H9 (cell line): Measurements from ENCODE around the gene ATRN. TPM values are rescaled to one million over a fixed set of nuclear protein-coding genes. Genes with fewer than 3 reads are reported as not detected.

Experiments
- DNase-seq: peaks from one replicate; pipeline ENCODE4 v3.0.0-alpha.2; 2017
- H2AFZ ChIP-seq: one replicate; pipeline ENCODE4 v1.6.1; 2013; ENCODE audit warnings: mild to moderate bottlenecking, low read length, control low read depth, moderate library complexity
- H2AK5ac ChIP-seq: 2 replicates; pipeline ENCODE4 v1.6.1; 2013; ENCODE audit warnings: low read length, control low read depth, mixed read lengths; ENCODE audit not compliant: insufficient read length
- H2BK120ac ChIP-seq: one replicate; pipeline ENCODE4 v1.6.1; 2013; ENCODE audit warnings: low read depth, mild to moderate bottlenecking, low read length, control low read depth, inconsistent platforms; ENCODE audit not compliant: poor library complexity, severe bottlenecking
- H2BK12ac ChIP-seq: 2 replicates; pipeline ENCODE4 v1.6.1; 2013; ENCODE audit warnings: low read length, control low read depth, mixed read lengths, low read depth; ENCODE audit not compliant: insufficient read length
- H2BK15ac ChIP-seq: 2 replicates; pipeline ENCODE4 v1.6.1; 2013; ENCODE audit warnings: low read depth, low read length, control low read depth
- H2BK20ac ChIP-seq: one replicate; pipeline ENCODE4 v1.6.1; 2013; ENCODE audit warnings: low read depth, mild to moderate bottlenecking, low read length, control low read depth, inconsistent platforms; ENCODE audit not compliant: poor library complexity, severe bottlenecking
- H2BK5ac ChIP-seq: 2 replicates; pipeline ENCODE4 v1.6.1; 2013; ENCODE audit warnings: low read length, control low read depth, mixed read lengths; ENCODE audit not compliant: insufficient read length
- H3K14ac ChIP-seq: 2 replicates; pipeline ENCODE4 v1.6.1; 2013; ENCODE audit warnings: low read length, control low read depth; ENCODE audit not compliant: insufficient read depth
- H3K18ac ChIP-seq: 2 replicates; pipeline ENCODE4 v1.6.1; 2013; ENCODE audit warnings: low read depth, mild to moderate bottlenecking, mixed read lengths, low read length, control low read depth; ENCODE audit not compliant: insufficient read length
- H3K23ac ChIP-seq: 2 replicates; pipeline ENCODE4 v1.6.1; 2013; ENCODE audit warnings: low read length, control low read depth, mixed read lengths, low read depth; ENCODE audit not compliant: insufficient read length
- H3K23me2 ChIP-seq: 2 replicates; pipeline ENCODE4 v1.6.1; 2013; ENCODE audit warnings: low read depth, mild to moderate bottlenecking, mixed read lengths, low read length, control low read depth; ENCODE audit not compliant: insufficient read length, poor library complexity, severe bottlenecking
- H3K27ac ChIP-seq: 2 replicates; pipeline ENCODE4 v1.5.1; 2013; ENCODE audit warnings: low read length, control low read depth, mixed read lengths, low read depth; ENCODE audit not compliant: insufficient read length
- H3K27me3 ChIP-seq: 2 replicates; pipeline ENCODE4 v1.6.1; 2013; ENCODE audit warnings: low read length, control low read depth, inconsistent platforms; ENCODE audit not compliant: insufficient read depth
- H3K4ac ChIP-seq: 2 replicates; pipeline ENCODE4 v1.6.1; 2013; ENCODE audit warnings: low read depth, mild to moderate bottlenecking, control low read depth, inconsistent platforms, low read length, moderate library complexity
- H3K4me1 ChIP-seq: 2 replicates; pipeline ENCODE4 v1.6.1; 2013; ENCODE audit warnings: low read length, control low read depth, inconsistent platforms; ENCODE audit not compliant: insufficient read depth
- H3K4me2 ChIP-seq: 2 replicates; pipeline ENCODE4 v1.6.1; 2013; ENCODE audit warnings: low read length, control low read depth, mixed read lengths; ENCODE audit not compliant: insufficient read length, insufficient read depth
- H3K56ac ChIP-seq: 2 replicates; pipeline ENCODE4 v1.6.1; 2013; ENCODE audit warnings: low read depth, mild to moderate bottlenecking, mixed read lengths, low read length, control low read depth; ENCODE audit not compliant: insufficient read length
- H3K79me1 ChIP-seq: 2 replicates; pipeline ENCODE4 v1.6.1; 2013; ENCODE audit warnings: low read depth, mild to moderate bottlenecking, moderate library complexity, low read length, control low read depth, inconsistent platforms; ENCODE audit not compliant: insufficient read depth, poor library complexity, severe bottlenecking
- H3K79me2 ChIP-seq: 2 replicates; pipeline ENCODE4 v1.6.1; 2013; ENCODE audit warnings: low read length, control low read depth, inconsistent platforms; ENCODE audit not compliant: insufficient read depth
- H3K9ac ChIP-seq: 2 replicates; pipeline ENCODE4 v1.6.1; 2013; ENCODE audit warnings: low read length, control low read depth, mixed read lengths; ENCODE audit not compliant: insufficient read length; ENCODE audit errors: extremely low read depth
- H3K9me3 ChIP-seq: one replicate; pipeline ENCODE4 v1.6.1; 2013; ENCODE audit warnings: low read depth, low read length, inconsistent platforms; ENCODE audit not compliant: control insufficient read depth
- H3T11ph ChIP-seq: one replicate; pipeline ENCODE4 v1.6.1; 2013; ENCODE audit warnings: mild to moderate bottlenecking, low read length, control low read depth, inconsistent platforms
- H4K20me1 ChIP-seq: one replicate; pipeline ENCODE4 v1.6.1; 2013; ENCODE audit not compliant: control insufficient read depth, insufficient read length, insufficient read depth
- H4K5ac ChIP-seq: 2 replicates; pipeline ENCODE4 v1.6.1; 2013; ENCODE audit warnings: low read depth, mild to moderate bottlenecking, mixed read lengths, low read length, control low read depth; ENCODE audit not compliant: insufficient read length
- H4K8ac ChIP-seq: replicated peaks from 2 replicates; pipeline ENCODE4 v1.6.1; 2013; ENCODE audit warnings: low read length, control low read depth, mixed read lengths, low read depth; ENCODE audit not compliant: insufficient read length
- H4K91ac ChIP-seq: 2 replicates; pipeline ENCODE4 v1.6.1; 2013; ENCODE audit warnings: low read depth, mild to moderate bottlenecking, moderate library complexity, mixed read lengths, low read length, control low read depth; ENCODE audit not compliant: insufficient read length
- H3K27ac Mint-ChIP-seq, 3 experiments: 2 replicates in 2 of 3; 3 replicates in 1 of 3; pipeline ENCODE4 v1.8.0; 2020 to 2021; ENCODE audit warnings: mixed read lengths in 3 of 3, mild to moderate bottlenecking in 1 of 3, moderate library complexity in 1 of 3
- H3K27me3 Mint-ChIP-seq: 2 replicates; pipeline ENCODE4 v1.8.0; 2021; ENCODE audit warnings: low read depth, mild to moderate bottlenecking, moderate library complexity, mixed read lengths
- H3K36me3 Mint-ChIP-seq, 3 experiments: 2 replicates in 2 of 3; 3 replicates in 1 of 3; pipeline ENCODE4 v1.8.0; 2020 to 2021; ENCODE audit warnings: low read depth in 3 of 3, mixed read lengths in 3 of 3; ENCODE audit not compliant: insufficient read depth in 1 of 3
- H3K4me1 Mint-ChIP-seq, 2 experiments: 2 replicates each; pipeline ENCODE4 v1.8.0; 2020; ENCODE audit warnings: mixed read lengths in 2 of 2
- H3K4me3 Mint-ChIP-seq, 2 experiments: 2 replicates in 1 of 2; 3 replicates in 1 of 2; pipeline ENCODE4 v1.8.0; 2020 to 2021; ENCODE audit warnings: mild to moderate bottlenecking in 2 of 2, mixed read lengths in 2 of 2, moderate library complexity in 1 of 2
- H3K9me3 Mint-ChIP-seq, 2 experiments: 2 replicates in 1 of 2; 3 replicates in 1 of 2; pipeline ENCODE4 v1.8.0; 2020; ENCODE audit warnings: mild to moderate bottlenecking in 2 of 2, mixed read lengths in 2 of 2, moderate library complexity in 1 of 2
- CTCF ChIP-seq: fragments of 200-600 bp; sonication (generic); conservative IDR thresholded peaks from 3 replicates; pipeline ENCODE4 v1.8.0; 2021; ENCODE audit warnings: antibody characterized with exemption, mild to moderate bottlenecking
- WGBS: extraction: QIAGEN DNeasy Blood & Tissue Kit; methylation state at CpG from one replicate; pipeline ENCODE4 v1.1.7; 2013; ENCODE audit warnings: missing lambda C conversion rate, low lambda C conversion rate, mixed read lengths; ENCODE audit not compliant: insufficient read length; ENCODE audit errors: extremely low coverage; 5-methylcytosine and 5-hydroxymethylcytosine counted together
- total RNA-seq: library from RNA; stranded (reverse); gene quantifications from 2 replicates; pipeline ENCODE4 v1.2.1, GENCODE V29; 2021

The ATRN gene
- total RNA-seq, 1 experiment from 2014 or later: 23.1 TPM

DNA sequence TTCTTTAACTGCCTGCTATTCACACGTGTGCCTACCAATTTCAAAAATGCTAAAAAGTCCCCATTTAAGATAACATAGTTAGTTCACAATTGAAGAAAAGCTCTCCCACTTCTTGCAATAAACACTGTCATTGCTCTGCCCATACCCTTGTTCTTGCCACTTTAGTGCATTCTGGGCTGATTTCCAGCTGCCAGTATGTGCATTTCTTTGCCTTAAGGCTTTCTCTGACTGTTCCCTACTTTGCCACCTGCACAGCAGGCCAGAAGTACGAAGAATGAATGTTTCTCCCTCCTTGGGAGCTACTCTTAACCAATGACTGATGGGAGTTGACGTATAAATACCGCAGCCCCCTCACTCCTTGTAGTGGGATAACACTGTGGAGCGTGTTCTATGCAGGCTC is 16.0 kb upstream of the ATRN start:
- Histone ChIP-seq H4K8ac (no peak overlapping the region), H3K79me2 (no peaks in the 10 kb centered on the region), H2BK20ac (no peak overlapping the region), H3K27ac (no peak overlapping the region), H3K4me2 (no peak overlapping the region), H3K4ac (no peak overlapping the region), H3K56ac (no peak overlapping the region), H3K23me2 (no peaks in the 10 kb centered on the region), H2AK5ac (no peak overlapping the region), H2AFZ (no peak overlapping the region), H4K20me1 (no peaks in the 10 kb centered on the region), H2BK5ac (no peak overlapping the region), H3K18ac (no peak overlapping the region), H4K5ac (no peak overlapping the region), H3K9ac (no peak overlapping the region), H3T11ph (no peak overlapping the region), H3K79me1 (no peaks in the 10 kb centered on the region), H3K14ac (no peak overlapping the region), H2BK120ac (no peak overlapping the region), H4K91ac (no peak overlapping the region), H3K23ac (no peak overlapping the region), H3K9me3 (no peaks in the 10 kb centered on the region), H2BK15ac (no peak overlapping the region), H2BK12ac (no peak overlapping the region), H3K27me3 (no peaks in the 10 kb centered on the region), H3K4me1 (no peaks in the 10 kb centered on the region)
- H3K27ac Mint-ChIP-seq: peak overlapping the region in 1 of 3 experiments; percentile 41; a peak in 2 of 7 replicates
- H3K4me3 Mint-ChIP-seq: no peak overlapping the region
- no peaks in the 10 kb centered on the region; a peak in 2 of 5 replicates for H3K9me3 Mint-ChIP-seq
- 0 out of 7 replicates have a peak, but pooled peaks cover 0 to 2% (median 0%) of the 10 kb centered on the region in 3 experiments for H3K36me3 Mint-ChIP-seq
- no peak for TF ChIP-seq CTCF
- no peak for DNase-seq
- peaks cover 27 to 32% of the 10 kb centered on the region in 2 experiments for H3K4me1 Mint-ChIP-seq
- no CpG with 5 or more reads among the region's 5 CpGs for WGBS
- H3K27me3 Mint-ChIP-seq: peaks cover 7% of the 10 kb centered on the region
